ENCODE results near the gene NELFE.
"Not testable (repeated sequence)": the region's sequence is repeated elsewhere in the genome, so short reads cannot be mapped to it uniquely, and the experiment has no call there.

The NELFE gene

GRCh38 chr6:31958741-31959739, at the start of gene NELFE, which contains the start of gene SKIC2:
Gene NELFE (minus strand): TSS chr6:31958971. CDS start chr6:31958446, 525 bp downstream.
Gene SKIC2 (plus strand): TSS chr6:31959175. CDS start chr6:31959193, 18 bp downstream.
- H3K36me3 Mint-ChIP-seq (ENCODE audit: low read depth) = peaks cover 61% of the 10 kb centered on the region
- peak within 1 kb of the TSS; percentile 99 for H3K4me3 Mint-ChIP-seq
- peak within 1 kb of the TSS; percentile 95 for H3K27ac Mint-ChIP-seq

DNA sequence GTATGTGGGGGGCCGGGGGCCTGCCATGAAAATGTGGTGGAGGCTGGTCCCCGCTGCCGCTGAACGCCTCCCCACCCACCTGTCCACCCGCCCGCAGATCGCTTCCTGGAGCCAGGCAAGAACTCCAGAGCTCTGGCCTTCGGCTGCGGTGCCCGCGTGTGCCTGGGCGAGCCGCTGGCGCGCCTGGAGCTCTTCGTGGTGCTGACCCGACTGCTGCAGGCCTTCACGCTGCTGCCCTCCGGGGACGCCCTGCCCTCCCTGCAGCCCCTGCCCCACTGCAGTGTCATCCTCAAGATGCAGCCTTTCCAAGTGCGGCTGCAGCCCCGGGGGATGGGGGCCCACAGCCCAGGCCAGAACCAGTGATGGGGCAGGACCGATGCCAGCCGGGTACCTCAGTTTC, 49.3 kb upstream of the NELFE start:
- not testable (repeated sequence) for H3K27me3 Mint-ChIP-seq (ENCODE audit: low read depth, poor library complexity); H3K4me3 Mint-ChIP-seq; H3K36me3 Mint-ChIP-seq (ENCODE audit: low read depth)

More at GRCh38 chr6:31958741-31959739, at the start of gene NELFE, which contains the start of gene SKIC2:
- no peaks in the 10 kb centered on the region for H3K27me3 Mint-ChIP-seq (ENCODE audit: low read depth, poor library complexity)
- peak; percentile 97 for DNase-seq
- H3K9me3 Mint-ChIP-seq = no peaks in the 10 kb centered on the region
- H3K4me1 Mint-ChIP-seq = peaks cover 32% of the 10 kb centered on the region
- no peak for TF ChIP-seq CTCF (IDR thresholded peaks at IDR 0.05)

DNA sequence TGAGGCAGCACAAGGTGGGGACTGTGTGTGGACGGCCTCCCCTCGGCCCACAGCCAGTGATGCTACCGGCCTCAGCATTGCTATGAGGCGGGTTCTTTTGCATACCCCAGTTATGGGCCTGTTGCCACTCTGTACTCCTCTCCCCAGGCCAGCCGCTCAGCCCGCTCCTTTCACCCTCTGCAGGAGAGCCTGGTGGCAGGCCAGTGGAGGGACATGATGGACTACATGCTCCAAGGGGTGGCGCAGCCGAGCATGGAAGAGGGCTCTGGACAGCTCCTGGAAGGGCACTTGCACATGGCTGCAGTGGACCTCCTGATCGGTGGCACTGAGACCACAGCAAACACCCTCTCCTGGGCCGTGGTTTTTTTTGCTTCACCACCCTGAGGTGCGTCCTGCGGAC, 48.3 kb upstream of the NELFE start:
- not testable (repeated sequence) for H3K4me3 Mint-ChIP-seq; H3K4me1 Mint-ChIP-seq; H3K9me3 Mint-ChIP-seq; H3K27me3 Mint-ChIP-seq (ENCODE audit: low read depth, poor library complexity); H3K27ac Mint-ChIP-seq; H3K36me3 Mint-ChIP-seq (ENCODE audit: low read depth); DNase-seq

More for the DNA sequence above, 49.3 kb upstream of the NELFE start:
- DNase-seq, H3K4me1 Mint-ChIP-seq, H3K27ac Mint-ChIP-seq, H3K9me3 Mint-ChIP-seq: not testable (repeated sequence)

DNA sequence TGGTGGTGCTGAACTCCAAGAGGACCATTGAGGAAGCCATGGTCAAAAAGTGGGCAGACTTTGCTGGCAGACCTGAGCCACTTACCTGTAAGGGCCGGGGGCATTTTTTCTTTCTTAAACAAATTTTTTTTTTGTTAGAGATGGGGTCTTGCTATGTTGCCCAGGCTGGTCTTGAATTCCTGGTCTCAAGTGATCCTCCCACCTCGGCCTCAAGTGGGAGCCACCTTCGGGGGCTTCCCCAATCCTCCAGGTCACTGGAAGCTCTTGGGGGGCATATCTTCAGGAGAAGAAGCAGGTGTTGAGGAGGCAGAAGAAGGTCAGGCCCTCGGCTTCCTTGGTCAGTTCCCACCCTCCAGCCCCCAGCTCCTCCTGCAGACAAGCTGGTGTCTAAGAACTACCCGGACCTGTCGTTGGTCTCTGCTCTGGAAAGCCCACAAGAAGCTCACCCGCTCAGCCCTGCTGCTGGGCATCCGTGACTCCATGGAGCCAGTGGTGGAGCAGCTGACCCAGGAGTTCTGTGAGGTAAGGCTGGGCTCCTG, 47.3 kb upstream of the NELFE start:
- H3K27me3 Mint-ChIP-seq (ENCODE audit: low read depth, poor library complexity); DNase-seq; H3K27ac Mint-ChIP-seq; H3K4me1 Mint-ChIP-seq; H3K9me3 Mint-ChIP-seq; H3K36me3 Mint-ChIP-seq (ENCODE audit: low read depth); H3K4me3 Mint-ChIP-seq: not testable (repeated sequence)

- H3K9me3 Mint-ChIP-seq; H3K4me1 Mint-ChIP-seq; H3K36me3 Mint-ChIP-seq (ENCODE audit: low read depth); H3K4me3 Mint-ChIP-seq; H3K27ac Mint-ChIP-seq; DNase-seq; H3K27me3 Mint-ChIP-seq (ENCODE audit: low read depth, poor library complexity): not testable (repeated sequence)
These were observed 46.7 kb upstream of the NELFE start for GRCh38 chr6:32005538-32005880.

GRCh38 chr6:32004864-32005537, 46.2 kb upstream of the NELFE start:
- H3K27ac Mint-ChIP-seq; H3K4me3 Mint-ChIP-seq; H3K27me3 Mint-ChIP-seq (ENCODE audit: low read depth, poor library complexity); H3K4me1 Mint-ChIP-seq; DNase-seq; H3K36me3 Mint-ChIP-seq (ENCODE audit: low read depth); H3K9me3 Mint-ChIP-seq: not testable (repeated sequence)

DNA sequence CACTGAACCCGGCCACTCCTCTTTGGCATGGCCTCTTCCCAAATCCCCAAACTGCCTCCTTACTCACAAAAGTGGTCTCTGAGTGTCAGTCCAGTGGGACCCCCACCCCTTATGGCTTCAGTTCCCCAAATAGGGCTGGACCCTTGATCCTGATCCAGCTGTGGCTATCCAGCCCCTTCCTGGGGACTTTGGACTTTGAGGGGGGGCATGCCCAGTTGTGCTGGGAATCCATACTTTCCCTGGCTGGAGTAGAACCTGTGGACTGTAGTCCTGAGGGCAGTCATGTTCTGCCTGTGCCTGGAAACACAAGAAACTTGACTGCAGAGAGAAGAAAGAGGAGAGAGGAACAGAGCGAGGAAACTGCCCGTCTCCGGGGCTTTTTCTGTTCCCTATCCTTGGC, 45.6 kb upstream of the NELFE start:
- not testable (repeated sequence) for H3K27me3 Mint-ChIP-seq (ENCODE audit: low read depth, poor library complexity); H3K4me1 Mint-ChIP-seq; H3K4me3 Mint-ChIP-seq; H3K9me3 Mint-ChIP-seq; DNase-seq; H3K27ac Mint-ChIP-seq; H3K36me3 Mint-ChIP-seq (ENCODE audit: low read depth)

DNA sequence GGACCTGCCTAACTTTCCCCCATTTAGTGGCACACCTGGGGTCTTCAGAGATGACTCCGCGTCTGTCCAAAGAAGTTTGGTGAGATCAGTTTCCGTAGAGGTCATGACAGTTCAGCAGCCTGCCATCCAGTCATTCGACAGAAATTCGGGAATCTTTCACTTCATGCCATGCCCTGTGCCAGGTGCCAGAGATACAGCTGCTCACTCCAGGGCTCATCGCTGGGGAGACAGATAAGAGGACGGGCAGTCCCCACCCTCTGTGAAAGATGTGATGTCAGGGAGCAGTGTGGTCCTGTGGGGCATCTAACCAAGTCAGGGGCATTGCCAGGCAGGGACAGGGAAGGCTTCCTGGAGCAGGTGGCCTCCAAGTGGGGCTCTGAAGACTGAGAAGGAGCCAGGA, 44.5 kb upstream of the NELFE start:
- not testable (repeated sequence) for H3K9me3 Mint-ChIP-seq; H3K36me3 Mint-ChIP-seq (ENCODE audit: low read depth)

DNA sequence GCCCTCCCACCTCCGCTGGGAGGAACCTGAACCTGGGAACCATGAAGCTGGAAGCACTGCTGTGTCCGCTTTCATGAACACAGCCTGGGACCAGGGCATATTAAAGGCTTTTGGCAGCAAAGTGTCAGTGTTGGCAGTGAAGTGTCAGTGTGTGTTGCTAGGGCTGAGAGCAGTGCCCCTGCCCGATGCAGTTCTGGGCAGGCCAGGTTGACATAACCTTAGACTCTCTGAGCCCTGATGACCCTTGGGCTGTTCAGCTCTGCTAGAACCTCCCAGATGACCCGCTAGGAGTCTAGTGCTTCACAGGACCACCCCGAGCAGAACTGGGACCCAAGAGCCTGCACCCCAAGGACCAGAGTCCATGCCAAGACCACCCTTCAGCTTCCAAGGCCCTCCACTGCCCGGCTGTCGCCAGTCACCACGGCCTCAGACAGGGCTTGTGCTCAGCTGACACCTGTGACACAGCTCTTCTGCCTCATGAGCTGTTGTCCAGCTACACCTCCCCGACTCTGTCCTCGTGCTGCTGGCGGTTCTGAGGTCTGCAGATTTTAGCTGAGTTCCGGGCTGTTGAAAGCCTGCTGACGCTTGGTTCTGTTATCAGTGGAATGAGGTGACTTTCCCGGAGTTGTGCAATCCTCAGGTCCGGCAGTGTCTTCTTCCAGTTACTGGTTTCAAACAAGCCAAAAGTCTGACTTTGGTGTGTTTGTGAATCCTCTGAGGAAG, 43.9 kb upstream of the NELFE start:
- not testable (repeated sequence) for H3K4me3 Mint-ChIP-seq; H3K27me3 Mint-ChIP-seq (ENCODE audit: low read depth, poor library complexity); H3K9me3 Mint-ChIP-seq; H3K27ac Mint-ChIP-seq; DNase-seq; H3K4me1 Mint-ChIP-seq; H3K36me3 Mint-ChIP-seq (ENCODE audit: low read depth)

More for the DNA sequence above, 44.5 kb upstream of the NELFE start:
- not testable (repeated sequence) for H3K27ac Mint-ChIP-seq; H3K4me3 Mint-ChIP-seq; H3K27me3 Mint-ChIP-seq (ENCODE audit: low read depth, poor library complexity); DNase-seq; H3K4me1 Mint-ChIP-seq

GRCh38 chr6:31996385-31996784, 37.6 kb upstream of the NELFE start:
- H3K4me3 Mint-ChIP-seq; DNase-seq; H3K9me3 Mint-ChIP-seq; H3K36me3 Mint-ChIP-seq (ENCODE audit: low read depth); H3K4me1 Mint-ChIP-seq; H3K27me3 Mint-ChIP-seq (ENCODE audit: low read depth, poor library complexity); H3K27ac Mint-ChIP-seq: not testable (repeated sequence)

- not testable (repeated sequence) for H3K4me3 Mint-ChIP-seq; H3K27me3 Mint-ChIP-seq (ENCODE audit: low read depth, poor library complexity); H3K36me3 Mint-ChIP-seq (ENCODE audit: low read depth); H3K4me1 Mint-ChIP-seq; H3K27ac Mint-ChIP-seq; DNase-seq; H3K9me3 Mint-ChIP-seq
These were observed 35.6 kb upstream of the NELFE start for GRCh38 chr6:31994421-31994820.

DNA sequence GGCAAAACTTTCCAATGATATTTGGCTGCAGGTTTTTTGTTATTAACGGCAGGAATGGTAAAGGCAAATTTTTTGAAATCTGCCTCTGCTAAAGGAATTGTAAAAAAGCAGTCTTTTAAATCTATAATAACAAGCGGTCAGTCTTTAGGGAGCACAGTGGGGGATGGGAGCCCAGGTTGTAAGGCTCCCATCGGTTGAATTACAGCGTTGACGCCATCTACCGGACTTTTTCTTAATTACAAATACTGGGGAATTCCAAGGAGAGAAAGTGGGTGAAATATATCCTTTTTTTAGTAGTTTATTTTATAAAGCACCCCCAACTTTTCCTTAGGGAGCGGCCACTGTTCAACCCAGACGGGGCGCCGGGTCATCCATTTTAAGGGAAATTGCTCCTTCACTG, 30.6 kb upstream of the NELFE start:
- not testable (repeated sequence) for H3K27ac Mint-ChIP-seq; H3K36me3 Mint-ChIP-seq (ENCODE audit: low read depth); H3K27me3 Mint-ChIP-seq (ENCODE audit: low read depth, poor library complexity); H3K9me3 Mint-ChIP-seq; H3K4me1 Mint-ChIP-seq; H3K4me3 Mint-ChIP-seq; DNase-seq

DNA sequence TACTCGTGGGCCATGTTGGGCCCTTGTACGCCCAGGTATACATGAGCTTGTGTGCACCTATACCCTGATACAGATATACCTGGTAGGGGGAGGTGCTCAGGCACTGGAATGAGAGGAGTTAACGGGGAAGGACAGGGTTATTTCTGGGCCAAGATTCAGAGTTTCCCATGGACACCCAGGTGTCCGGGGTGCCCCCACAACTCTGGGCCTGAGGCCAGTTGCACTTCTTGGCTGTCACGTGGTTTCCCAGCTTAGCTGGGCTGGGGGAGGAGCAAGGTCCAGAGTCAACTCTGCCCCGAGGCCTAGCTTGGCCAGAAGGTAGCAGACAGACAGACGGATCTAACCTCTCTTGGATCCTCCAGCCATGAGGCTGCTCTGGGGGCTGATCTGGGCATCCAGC, 23.0 kb upstream of the NELFE start, which contains the start of gene C4A:
TSS of gene C4A (plus strand) at position 314 of the 400 bp plus-strand sequence. CDS start at position 365, 51 bp downstream.
- not testable (repeated sequence) for H3K4me3 Mint-ChIP-seq; DNase-seq; H3K4me1 Mint-ChIP-seq; H3K27ac Mint-ChIP-seq; H3K27me3 Mint-ChIP-seq (ENCODE audit: low read depth, poor library complexity)
- peaks cover 18% of the 10 kb centered on the region for H3K36me3 Mint-ChIP-seq (ENCODE audit: low read depth)
- peaks cover 12% of the 10 kb centered on the region for H3K9me3 Mint-ChIP-seq
